Umbilical cord (tissue), 2 donors: ENCODE measurements around the gene TMCO6. TPM values are rescaled to one million over a fixed set of nuclear protein-coding genes. Genes with fewer than 3 reads are reported as not detected.
A peak's percentile ranks its signal among the peaks of the same experiment; 100 is the strongest.
"Not testable (repeated sequence)": the region's sequence is repeated elsewhere in the genome, so short reads cannot be mapped to it uniquely, and the experiment has no call there.

Experiments
- DNase-seq: peaks from one replicate; pipeline ENCODE4 v3.0.0-alpha.2; 2015; ENCODE audit warnings: low spot score
- total RNA-seq: library from RNA; depleted of rRNA; stranded (reverse); fragments of >200 nt; gene quantifications from one replicate; pipeline ENCODE4 v1.2.3, GENCODE V29; 2014; ENCODE audit warnings: low replicate concordance; ENCODE audit not compliant: insufficient read depth

Gene TMCO6
- total RNA-seq = 7.5 TPM

- DNase-seq = peak; percentile 96
These were observed at the start of gene TMCO6 for GRCh38 chr5:140639148-140639981. Gene TMCO6 (plus strand): TSS chr5:140639451. CDS start chr5:140639528, 77 bp downstream.

- DNase-seq = no peak
These were observed 48.4 kb upstream of the TMCO6 start for GRCh38 chr5:140590861-140591260.

- DNase-seq = no peak
These were observed 47.4 kb upstream of the TMCO6 start for GRCh38 chr5:140591747-140592372.

GRCh38 chr5:140593070-140593469 lies 46.2 kb upstream of the TMCO6 start:
- DNase-seq = not testable (repeated sequence)

GRCh38 chr5:140594169-140594568 lies 45.1 kb upstream of the TMCO6 start:
- no peak for DNase-seq

- peak; percentile 42 for DNase-seq
These were observed 43.5 kb upstream of the TMCO6 start for GRCh38 chr5:140595538-140596300.

- no peak for DNase-seq
These were observed 42.9 kb upstream of the TMCO6 start for GRCh38 chr5:140596321-140596741.

GRCh38 chr5:140598836-140599235 lies 40.4 kb upstream of the TMCO6 start:
- DNase-seq = no peak

GRCh38 chr5:140600096-140600495 lies 39.2 kb upstream of the TMCO6 start:
- DNase-seq = no peak

GRCh38 chr5:140602147-140602546 lies 37.1 kb upstream of the TMCO6 start:
- no peak for DNase-seq

GRCh38 chr5:140603446-140603698 lies 35.9 kb upstream of the TMCO6 start:
- DNase-seq = not testable (repeated sequence)

- no peak for DNase-seq
These were observed 35.5 kb upstream of the TMCO6 start for GRCh38 chr5:140603734-140604133.

GRCh38 chr5:140605879-140606278 lies 33.4 kb upstream of the TMCO6 start:
- DNase-seq = no peak

GRCh38 chr5:140607031-140607430 lies 32.2 kb upstream of the TMCO6 start:
- no peak for DNase-seq

- no peak for DNase-seq
These were observed 30.5 kb upstream of the TMCO6 start for GRCh38 chr5:140608722-140609121.

- DNase-seq = no peak
These were observed 30.1 kb upstream of the TMCO6 start for GRCh38 chr5:140609126-140609525.

GRCh38 chr5:140611020-140611521 lies 28.2 kb upstream of the TMCO6 start:
- no peak for DNase-seq

- DNase-seq = no peak
These were observed 16.9 kb upstream of the TMCO6 start for GRCh38 chr5:140622301-140622700.

- DNase-seq = not testable (repeated sequence)
These were observed 16.2 kb upstream of the TMCO6 start for GRCh38 chr5:140623061-140623460.

GRCh38 chr5:140624886-140625285 lies 14.4 kb upstream of the TMCO6 start:
- not testable (repeated sequence) for DNase-seq

GRCh38 chr5:140627972-140628371 lies 11.3 kb upstream of the TMCO6 start:
- DNase-seq = no peak

GRCh38 chr5:140628711-140629110 lies 10.5 kb upstream of the TMCO6 start:
- DNase-seq = no peak
